HEK293 (cell line): ENCODE results near the gene F10.

Experiments used
- CTCF ChIA-PET: fragments of 350-600 bp; formaldehyde crosslinking; extraction: SDS; loops from one replicate; lab custom pipeline; 2021; ENCODE audit warnings: antibody characterized with exemption; lab: Yijun Ruan, JAX
- POLR2A ChIA-PET: fragments of 300-600 bp; formaldehyde crosslinking; extraction: SDS; loops from one replicate; lab custom pipeline; 2020; ENCODE audit warnings: antibody characterized with exemption, inconsistent platforms; lab: Yijun Ruan, JAX
- H3K27ac ChIP-seq: fragments of 200-500 bp; sonication (Bioruptor generic); 2 replicates; pipeline ENCODE4 v1.5.1; 2014; ENCODE audit warnings: low read depth, low read length, control low read depth, inconsistent platforms; ENCODE audit errors: extremely low read depth
- H3K36me3 ChIP-seq, 2 experiments: fragments of 200-500 bp in 1 of 2; sonication (Bioruptor generic) in 1 of 2; 1 replicate in 1 of 2; 2 replicates in 1 of 2; pipeline ENCODE4 v1.5.1; 2014 to 2017; ENCODE audit warnings: inconsistent platforms in 2 of 2, low read length in 2 of 2; ENCODE audit not compliant: control insufficient read depth in 2 of 2, insufficient read depth in 1 of 2
- H3K4me1 ChIP-seq: fragments of 200-500 bp; sonication (Bioruptor generic); 2 replicates; pipeline ENCODE4 v1.5.1; 2014; ENCODE audit warnings: mild to moderate bottlenecking, low read length, inconsistent platforms; ENCODE audit not compliant: control insufficient read depth, insufficient read depth
- H3K4me3 ChIP-seq: 2 replicates; pipeline ENCODE4 v1.5.1; 2011; ENCODE audit warnings: low read depth, mild to moderate bottlenecking, control low read depth, low read length, moderate library complexity
- H3K9me3 ChIP-seq: fragments of 200-500 bp; sonication (Bioruptor generic); 2 replicates; pipeline ENCODE4 v1.5.1; 2014; ENCODE audit warnings: low read depth, low read length, inconsistent platforms; ENCODE audit not compliant: control insufficient read depth, insufficient read depth
- BCL11A ChIP-seq: fragments of 450-650 bp; formaldehyde crosslinking; IDR thresholded peaks from 2 replicates; pipeline ENCODE4 v1.5.1; 2016; ENCODE audit warnings: low read depth, missing biosample characterization, missing genetic modification characterization
- GLIS1 ChIP-seq: fragments of 450-650 bp; formaldehyde crosslinking; IDR thresholded peaks from 2 replicates; pipeline ENCODE4 v1.5.1; 2016; ENCODE audit warnings: missing biosample characterization, missing genetic modification characterization
- KLF8 ChIP-seq: fragments of 450-650 bp; formaldehyde crosslinking; IDR thresholded peaks from 2 replicates; pipeline ENCODE4 v1.5.1; 2016; ENCODE audit warnings: missing biosample characterization, missing genetic modification characterization
- OVOL3 ChIP-seq: fragments of 450-650 bp; formaldehyde crosslinking; IDR thresholded peaks from 2 replicates; pipeline ENCODE4 v1.5.1; 2016; ENCODE audit warnings: missing biosample characterization, missing genetic modification characterization
- ZFP3 ChIP-seq: fragments of 450-650 bp; formaldehyde crosslinking; IDR thresholded peaks from 2 replicates; pipeline ENCODE4 v1.5.1; 2016; ENCODE audit warnings: low read depth, missing biosample characterization, missing genetic modification characterization
- ZFP37 ChIP-seq: fragments of 450-650 bp; formaldehyde crosslinking; IDR thresholded peaks from 2 replicates; pipeline ENCODE4 v1.5.1; 2016; ENCODE audit warnings: missing biosample characterization, missing genetic modification characterization
- ZFP41 ChIP-seq: fragments of 450-650 bp; formaldehyde crosslinking; IDR thresholded peaks from 2 replicates; pipeline ENCODE4 v1.5.1; 2016; ENCODE audit warnings: missing biosample characterization, missing genetic modification characterization, borderline replicate concordance
- ZNF114 ChIP-seq: fragments of 450-650 bp; formaldehyde crosslinking; IDR thresholded peaks from 2 replicates; pipeline ENCODE4 v1.5.0; 2017; ENCODE audit warnings: missing biosample characterization, missing genetic modification characterization
- ZNF311 ChIP-seq: fragments of 450-650 bp; formaldehyde crosslinking; IDR thresholded peaks from 2 replicates; pipeline ENCODE4 v1.5.1; 2017; ENCODE audit warnings: missing biosample characterization, missing genetic modification characterization, borderline replicate concordance
- ZNF510 ChIP-seq: fragments of 450-650 bp; formaldehyde crosslinking; IDR thresholded peaks from 2 replicates; pipeline ENCODE4 v1.5.1; 2018; ENCODE audit warnings: mild to moderate bottlenecking, missing genetic modification characterization, missing biosample characterization; ENCODE audit not compliant: insufficient replicate concordance
- ZNF558 ChIP-seq: fragments of 450-650 bp; formaldehyde crosslinking; IDR thresholded peaks from 2 replicates; pipeline ENCODE4 v1.5.1; 2016; ENCODE audit warnings: missing biosample characterization, missing genetic modification characterization
- ZNF600 ChIP-seq: fragments of 450-650 bp; formaldehyde crosslinking; IDR thresholded peaks from 2 replicates; pipeline ENCODE4 v1.5.1; 2016; ENCODE audit warnings: missing biosample characterization, missing genetic modification characterization
- ZNF76 ChIP-seq: fragments of 450-650 bp; formaldehyde crosslinking; IDR thresholded peaks from 2 replicates; pipeline ENCODE4; 2016; ENCODE audit warnings: low read depth, missing biosample characterization, missing genetic modification characterization, borderline replicate concordance
- ZNF776 ChIP-seq: fragments of 450-650 bp; formaldehyde crosslinking; IDR thresholded peaks from 2 replicates; pipeline ENCODE4 v1.5.0; 2017; ENCODE audit warnings: missing biosample characterization, missing genetic modification characterization, borderline replicate concordance
- TF ChIP-seq, protein P1 (sequence below): fragments of 450-650 bp; formaldehyde crosslinking; IDR thresholded peaks from 2 replicates; pipeline ENCODE4 v1.5.1; 2016; ENCODE audit warnings: missing biosample characterization, missing genetic modification characterization, borderline replicate concordance
- TF ChIP-seq, protein P2 (sequence below): fragments of 450-650 bp; formaldehyde crosslinking; IDR thresholded peaks from 2 replicates; pipeline ENCODE4 v1.5.1; 2016; ENCODE audit warnings: missing biosample characterization, missing genetic modification characterization
- TF ChIP-seq, protein P3 (sequence below): fragments of 450-650 bp; formaldehyde crosslinking; IDR thresholded peaks from 2 replicates; pipeline ENCODE4 v1.5.1; 2016; ENCODE audit warnings: missing biosample characterization, missing genetic modification characterization, low read depth
- TF ChIP-seq, protein P4 (sequence below): fragments of 450-650 bp; formaldehyde crosslinking; IDR thresholded peaks from 2 replicates; pipeline ENCODE4 v1.5.1; 2016; ENCODE audit warnings: missing biosample characterization, missing genetic modification characterization
- TF ChIP-seq, protein P5 (sequence below): fragments of 450-650 bp; formaldehyde crosslinking; IDR thresholded peaks from 2 replicates; pipeline ENCODE4 v1.5.1; 2016; ENCODE audit warnings: missing biosample characterization, missing genetic modification characterization
- TF ChIP-seq, protein P6 (sequence below): fragments of 450-650 bp; formaldehyde crosslinking; IDR thresholded peaks from 2 replicates; pipeline ENCODE4 v1.5.1; 2016; ENCODE audit warnings: missing biosample characterization, missing genetic modification characterization
- TF ChIP-seq, protein P7 (sequence below): fragments of 450-650 bp; formaldehyde crosslinking; optimal IDR thresholded peaks from 2 replicates; pipeline ENCODE3; 2016; ENCODE audit warnings: missing biosample characterization, mild to moderate bottlenecking, missing genetic modification characterization

Gene F10

DNA sequence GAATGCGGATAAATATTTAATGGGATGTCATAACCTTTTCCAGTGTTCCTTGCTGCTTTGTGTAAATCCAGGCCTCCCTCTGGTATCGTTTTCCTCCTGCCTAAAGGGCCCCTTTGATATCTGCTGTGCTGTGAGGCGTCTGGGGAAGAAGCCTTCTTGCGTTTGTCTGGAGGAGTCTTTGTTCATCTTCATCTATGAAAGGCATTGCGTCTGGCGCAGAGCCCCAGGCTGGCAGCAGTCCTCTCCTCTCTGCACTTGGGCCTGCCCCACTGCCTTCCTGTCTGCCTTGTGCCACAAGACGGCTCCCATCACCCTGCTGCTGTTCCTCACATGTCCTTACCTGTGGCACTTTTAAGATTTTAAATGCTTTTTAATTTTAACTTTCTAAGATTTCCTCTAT is 45.6 kb downstream of the F10 start (continued):
- TF ChIP-seq, protein P1, sequence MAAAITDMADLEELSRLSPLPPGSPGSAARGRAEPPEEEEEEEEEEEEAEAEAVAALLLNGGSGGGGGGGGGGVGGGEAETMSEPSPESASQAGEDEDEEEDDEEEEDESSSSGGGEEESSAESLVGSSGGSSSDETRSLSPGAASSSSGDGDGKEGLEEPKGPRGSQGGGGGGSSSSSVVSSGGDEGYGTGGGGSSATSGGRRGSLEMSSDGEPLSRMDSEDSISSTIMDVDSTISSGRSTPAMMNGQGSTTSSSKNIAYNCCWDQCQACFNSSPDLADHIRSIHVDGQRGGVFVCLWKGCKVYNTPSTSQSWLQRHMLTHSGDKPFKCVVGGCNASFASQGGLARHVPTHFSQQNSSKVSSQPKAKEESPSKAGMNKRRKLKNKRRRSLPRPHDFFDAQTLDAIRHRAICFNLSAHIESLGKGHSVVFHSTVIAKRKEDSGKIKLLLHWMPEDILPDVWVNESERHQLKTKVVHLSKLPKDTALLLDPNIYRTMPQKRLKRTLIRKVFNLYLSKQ (tag by site-specific recombination): no peak
- TF ChIP-seq ZNF510 (tag by site-specific recombination) (no peak), ZFP41 (tag by site-specific recombination) (no peak), KLF8 (no peak), ZNF311 (tag by site-specific recombination) (no peak), OVOL3 (tag by site-specific recombination) (no peak)
- TF ChIP-seq, protein P2, sequence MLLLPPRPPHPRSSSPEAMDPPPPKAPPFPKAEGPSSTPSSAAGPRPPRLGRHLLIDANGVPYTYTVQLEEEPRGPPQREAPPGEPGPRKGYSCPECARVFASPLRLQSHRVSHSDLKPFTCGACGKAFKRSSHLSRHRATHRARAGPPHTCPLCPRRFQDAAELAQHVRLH (tag by site-specific recombination): no peak
- TF ChIP-seq, protein P3, sequence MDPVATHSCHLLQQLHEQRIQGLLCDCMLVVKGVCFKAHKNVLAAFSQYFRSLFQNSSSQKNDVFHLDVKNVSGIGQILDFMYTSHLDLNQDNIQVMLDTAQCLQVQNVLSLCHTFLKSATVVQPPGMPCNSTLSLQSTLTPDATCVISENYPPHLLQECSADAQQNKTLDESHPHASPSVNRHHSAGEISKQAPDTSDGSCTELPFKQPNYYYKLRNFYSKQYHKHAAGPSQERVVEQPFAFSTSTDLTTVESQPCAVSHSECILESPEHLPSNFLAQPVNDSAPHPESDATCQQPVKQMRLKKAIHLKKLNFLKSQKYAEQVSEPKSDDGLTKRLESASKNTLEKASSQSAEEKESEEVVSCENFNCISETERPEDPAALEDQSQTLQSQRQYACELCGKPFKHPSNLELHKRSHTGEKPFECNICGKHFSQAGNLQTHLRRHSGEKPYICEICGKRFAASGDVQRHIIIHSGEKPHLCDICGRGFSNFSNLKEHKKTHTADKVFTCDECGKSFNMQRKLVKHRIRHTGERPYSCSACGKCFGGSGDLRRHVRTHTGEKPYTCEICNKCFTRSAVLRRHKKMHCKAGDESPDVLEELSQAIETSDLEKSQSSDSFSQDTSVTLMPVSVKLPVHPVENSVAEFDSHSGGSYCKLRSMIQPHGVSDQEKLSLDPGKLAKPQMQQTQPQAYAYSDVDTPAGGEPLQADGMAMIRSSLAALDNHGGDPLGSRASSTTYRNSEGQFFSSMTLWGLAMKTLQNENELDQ (tag by site-specific recombination): no peak

DNA sequence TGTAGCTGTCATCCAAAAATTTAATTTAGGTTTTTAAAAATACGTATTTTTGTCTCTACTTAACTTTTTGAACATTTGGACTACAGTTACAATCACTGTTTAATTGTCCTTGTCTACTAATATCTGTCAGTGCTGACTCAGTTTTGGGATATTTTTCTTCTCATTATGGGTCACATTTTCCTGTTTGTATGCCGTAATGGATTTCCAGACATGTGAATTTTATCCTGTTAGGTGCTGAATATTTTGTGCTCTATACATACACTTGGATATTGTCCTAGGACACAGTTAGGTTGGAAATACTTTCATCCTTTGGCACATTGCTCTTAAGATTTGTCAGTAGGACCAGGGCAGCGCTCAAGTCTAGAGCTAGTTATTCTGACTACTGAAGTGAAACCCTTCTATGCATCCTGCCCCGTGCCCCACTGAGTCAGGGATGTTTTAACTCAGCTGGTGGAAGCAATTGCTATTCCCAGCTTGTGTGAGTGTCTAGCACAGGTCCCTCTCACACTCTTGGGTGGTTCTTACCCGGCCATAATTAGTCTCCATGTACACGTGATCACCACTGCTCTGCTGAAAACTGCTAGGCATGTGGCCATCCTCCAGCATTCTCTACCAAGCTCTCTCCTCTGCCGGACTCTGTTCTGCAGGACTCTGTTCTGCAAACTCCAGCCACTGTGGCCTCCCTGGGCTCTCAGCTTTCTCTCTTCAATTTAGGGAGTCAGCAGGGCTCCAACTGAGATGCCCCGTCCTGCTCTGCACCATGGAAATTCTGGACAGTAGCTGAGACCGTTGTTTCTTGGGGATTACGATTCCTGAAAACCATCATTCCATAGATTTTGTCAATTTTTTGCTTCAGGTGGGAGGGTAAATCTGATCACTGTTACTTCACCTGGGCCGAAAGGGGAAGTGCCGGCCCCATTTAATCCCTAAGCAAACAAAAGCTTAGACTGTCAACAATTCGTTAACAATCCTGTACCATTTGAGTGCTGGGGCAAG is 47.0 kb downstream of the F10 start:
- Histone ChIP-seq H3K4me1 (no peaks in the 10 kb centered on the region), H3K4me3 (no peak overlapping the region), H3K9me3 (no peaks in the 10 kb centered on the region), H3K36me3 (peaks cover 0 to 42% of the 10 kb centered on the region in 2 experiments; a peak in 2 of 3 replicates), H3K27ac (no peak overlapping the region)
- ChIA-PET POLR2A (interaction anchor here (0.6 kb wide), 1 partner anchor 14 kb away, joined by 7 read pairs; no protein-coding TSS in a partner anchor), CTCF (no interaction called here)
- TF ChIP-seq GLIS1 (tag by site-specific recombination): no peak
- no peak for TF ChIP-seq ZNF114 (tag by site-specific recombination)
- TF ChIP-seq ZFP37 (tag by site-specific recombination): no peak
- no peak for TF ChIP-seq ZFP3 (tag by site-specific recombination)
- no peak for TF ChIP-seq ZNF776
- TF ChIP-seq, protein P4, sequence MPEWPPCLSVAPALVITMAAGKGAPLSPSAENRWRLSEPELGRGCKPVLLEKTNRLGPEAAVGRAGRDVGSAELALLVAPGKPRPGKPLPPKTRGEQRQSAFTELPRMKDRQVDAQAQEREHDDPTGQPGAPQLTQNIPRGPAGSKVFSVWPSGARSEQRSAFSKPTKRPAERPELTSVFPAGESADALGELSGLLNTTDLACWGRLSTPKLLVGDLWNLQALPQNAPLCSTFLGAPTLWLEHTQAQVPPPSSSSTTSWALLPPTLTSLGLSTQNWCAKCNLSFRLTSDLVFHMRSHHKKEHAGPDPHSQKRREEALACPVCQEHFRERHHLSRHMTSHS (tag by site-specific recombination): no peak
- TF ChIP-seq BCL11A (tag by site-specific recombination): no peak
- TF ChIP-seq, protein P5, sequence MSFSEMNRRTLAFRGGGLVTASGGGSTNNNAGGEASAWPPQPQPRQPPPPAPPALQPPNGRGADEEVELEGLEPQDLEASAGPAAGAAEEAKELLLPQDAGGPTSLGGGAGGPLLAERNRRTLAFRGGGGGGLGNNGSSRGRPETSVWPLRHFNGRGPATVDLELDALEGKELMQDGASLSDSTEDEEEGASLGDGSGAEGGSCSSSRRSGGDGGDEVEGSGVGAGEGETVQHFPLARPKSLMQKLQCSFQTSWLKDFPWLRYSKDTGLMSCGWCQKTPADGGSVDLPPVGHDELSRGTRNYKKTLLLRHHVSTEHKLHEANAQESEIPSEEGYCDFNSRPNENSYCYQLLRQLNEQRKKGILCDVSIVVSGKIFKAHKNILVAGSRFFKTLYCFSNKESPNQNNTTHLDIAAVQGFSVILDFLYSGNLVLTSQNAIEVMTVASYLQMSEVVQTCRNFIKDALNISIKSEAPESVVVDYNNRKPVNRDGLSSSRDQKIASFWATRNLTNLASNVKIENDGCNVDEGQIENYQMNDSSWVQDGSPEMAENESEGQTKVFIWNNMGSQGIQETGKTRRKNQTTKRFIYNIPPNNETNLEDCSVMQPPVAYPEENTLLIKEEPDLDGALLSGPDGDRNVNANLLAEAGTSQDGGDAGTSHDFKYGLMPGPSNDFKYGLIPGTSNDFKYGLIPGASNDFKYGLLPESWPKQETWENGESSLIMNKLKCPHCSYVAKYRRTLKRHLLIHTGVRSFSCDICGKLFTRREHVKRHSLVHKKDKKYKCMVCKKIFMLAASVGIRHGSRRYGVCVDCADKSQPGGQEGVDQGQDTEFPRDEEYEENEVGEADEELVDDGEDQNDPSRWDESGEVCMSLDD: no peak
- TF ChIP-seq, protein P6, sequence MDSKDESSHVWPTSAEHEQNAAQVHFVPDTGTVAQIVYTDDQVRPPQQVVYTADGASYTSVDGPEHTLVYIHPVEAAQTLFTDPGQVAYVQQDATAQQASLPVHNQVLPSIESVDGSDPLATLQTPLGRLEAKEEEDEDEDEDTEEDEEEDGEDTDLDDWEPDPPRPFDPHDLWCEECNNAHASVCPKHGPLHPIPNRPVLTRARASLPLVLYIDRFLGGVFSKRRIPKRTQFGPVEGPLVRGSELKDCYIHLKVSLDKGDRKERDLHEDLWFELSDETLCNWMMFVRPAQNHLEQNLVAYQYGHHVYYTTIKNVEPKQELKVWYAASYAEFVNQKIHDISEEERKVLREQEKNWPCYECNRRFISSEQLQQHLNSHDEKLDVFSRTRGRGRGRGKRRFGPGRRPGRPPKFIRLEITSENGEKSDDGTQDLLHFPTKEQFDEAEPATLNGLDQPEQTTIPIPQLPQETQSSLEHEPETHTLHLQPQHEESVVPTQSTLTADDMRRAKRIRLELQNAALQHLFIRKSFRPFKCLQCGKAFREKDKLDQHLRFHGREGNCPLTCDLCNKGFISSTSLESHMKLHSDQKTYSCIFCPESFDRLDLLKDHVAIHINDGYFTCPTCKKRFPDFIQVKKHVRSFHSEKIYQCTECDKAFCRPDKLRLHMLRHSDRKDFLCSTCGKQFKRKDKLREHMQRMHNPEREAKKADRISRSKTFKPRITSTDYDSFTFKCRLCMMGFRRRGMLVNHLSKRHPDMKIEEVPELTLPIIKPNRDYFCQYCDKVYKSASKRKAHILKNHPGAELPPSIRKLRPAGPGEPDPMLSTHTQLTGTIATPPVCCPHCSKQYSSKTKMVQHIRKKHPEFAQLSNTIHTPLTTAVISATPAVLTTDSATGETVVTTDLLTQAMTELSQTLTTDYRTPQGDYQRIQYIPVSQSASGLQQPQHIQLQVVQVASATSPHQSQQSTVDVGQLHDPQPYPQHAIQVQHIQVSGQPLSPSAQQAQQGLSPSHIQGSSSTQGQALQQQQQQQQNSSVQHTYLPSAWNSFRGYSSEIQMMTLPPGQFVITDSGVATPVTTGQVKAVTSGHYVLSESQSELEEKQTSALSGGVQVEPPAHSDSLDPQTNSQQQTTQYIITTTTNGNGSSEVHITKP (tag by site-specific recombination): no peak
- TF ChIP-seq ZNF76 (tag by site-specific recombination): no peak
- TF ChIP-seq, protein P7, sequence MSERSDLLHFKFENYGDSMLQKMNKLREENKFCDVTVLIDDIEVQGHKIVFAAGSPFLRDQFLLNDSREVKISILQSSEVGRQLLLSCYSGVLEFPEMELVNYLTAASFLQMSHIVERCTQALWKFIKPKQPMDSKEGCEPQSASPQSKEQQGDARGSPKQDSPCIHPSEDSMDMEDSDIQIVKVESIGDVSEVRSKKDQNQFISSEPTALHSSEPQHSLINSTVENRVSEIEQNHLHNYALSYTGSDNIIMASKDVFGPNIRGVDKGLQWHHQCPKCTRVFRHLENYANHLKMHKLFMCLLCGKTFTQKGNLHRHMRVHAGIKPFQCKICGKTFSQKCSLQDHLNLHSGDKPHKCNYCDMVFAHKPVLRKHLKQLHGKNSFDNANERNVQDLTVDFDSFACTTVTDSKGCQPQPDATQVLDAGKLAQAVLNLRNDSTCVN: no peak
- no peak for TF ChIP-seq ZNF558 (tag by site-specific recombination)
- no peak for TF ChIP-seq ZNF600
